HG02840 (cell line): ENCODE results near the gene CALM1.

Source experiments
- ATAC-seq: cut with Tn5 transposase; IDR thresholded peaks from one replicate; pipeline ENCODE4 v1.9.1; 2021; ENCODE audit warnings: mild to moderate bottlenecking, moderate library complexity, moderate number of reproducible peaks; ENCODE audit not compliant: unreplicated experiment, low FRiP score

CALM1 gene

DNA sequence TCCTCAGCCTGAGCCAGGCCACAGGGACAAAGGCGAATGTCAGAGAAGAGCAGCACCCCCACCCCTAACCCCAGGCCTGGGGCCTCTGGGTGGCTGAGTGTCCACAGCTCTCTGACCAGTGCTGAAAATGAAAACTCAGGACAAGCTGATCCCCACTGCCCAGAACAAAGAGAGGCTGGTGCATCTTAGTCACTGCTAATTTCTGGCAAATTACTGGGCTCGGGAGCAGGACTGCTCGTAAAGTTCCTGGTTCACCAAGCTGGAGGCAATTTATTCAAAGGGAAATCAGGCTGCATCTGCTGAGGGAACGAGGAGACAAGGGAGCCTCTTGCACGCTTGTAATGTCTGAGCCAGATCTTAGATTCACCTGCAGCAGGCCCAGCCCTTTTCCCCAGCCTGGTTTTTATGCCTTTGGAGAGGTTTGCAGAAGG is 43.2 kb downstream of the CALM1 start:
- no peak for ATAC-seq

DNA sequence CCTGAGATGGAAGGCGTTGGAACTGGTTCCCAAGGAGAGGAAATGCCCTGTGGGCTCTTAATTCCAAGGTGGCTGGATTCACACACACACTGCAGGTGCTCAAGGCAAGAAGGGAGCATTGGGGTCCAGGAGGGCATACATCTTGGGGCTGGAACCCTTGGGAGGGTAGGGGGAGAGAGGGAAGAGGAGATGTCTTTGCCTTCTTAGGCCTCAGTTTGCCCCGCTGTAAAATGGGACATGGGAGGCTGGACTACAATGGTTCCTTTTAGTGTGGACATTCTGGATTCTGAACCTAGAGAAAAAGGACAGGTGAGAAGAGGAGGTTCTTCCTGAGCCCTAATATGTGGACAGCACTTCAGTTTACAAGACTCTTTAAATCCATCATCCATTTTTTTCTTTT is 43.8 kb downstream of the CALM1 start:
- no peak for ATAC-seq

DNA sequence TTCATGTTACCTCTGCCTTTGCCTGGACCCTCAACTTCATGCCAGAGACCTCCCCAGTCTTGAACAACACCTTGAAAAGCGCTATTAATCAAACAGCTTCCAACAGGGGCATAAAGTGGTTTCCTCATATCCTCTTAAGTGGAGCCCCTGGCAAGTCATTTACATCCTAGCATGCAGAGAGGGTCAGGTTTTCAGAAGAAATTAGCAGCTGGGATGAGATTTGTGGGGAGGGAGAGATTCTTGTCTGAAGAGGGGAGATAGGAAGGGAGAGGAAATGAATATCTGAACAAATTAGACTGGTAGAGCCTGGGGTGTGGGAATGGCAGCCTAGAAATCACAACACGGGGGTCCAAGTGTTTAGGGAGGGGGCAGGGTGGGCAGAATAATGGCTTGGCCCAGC is 45.6 kb downstream of the CALM1 start:
- no peak for ATAC-seq

DNA sequence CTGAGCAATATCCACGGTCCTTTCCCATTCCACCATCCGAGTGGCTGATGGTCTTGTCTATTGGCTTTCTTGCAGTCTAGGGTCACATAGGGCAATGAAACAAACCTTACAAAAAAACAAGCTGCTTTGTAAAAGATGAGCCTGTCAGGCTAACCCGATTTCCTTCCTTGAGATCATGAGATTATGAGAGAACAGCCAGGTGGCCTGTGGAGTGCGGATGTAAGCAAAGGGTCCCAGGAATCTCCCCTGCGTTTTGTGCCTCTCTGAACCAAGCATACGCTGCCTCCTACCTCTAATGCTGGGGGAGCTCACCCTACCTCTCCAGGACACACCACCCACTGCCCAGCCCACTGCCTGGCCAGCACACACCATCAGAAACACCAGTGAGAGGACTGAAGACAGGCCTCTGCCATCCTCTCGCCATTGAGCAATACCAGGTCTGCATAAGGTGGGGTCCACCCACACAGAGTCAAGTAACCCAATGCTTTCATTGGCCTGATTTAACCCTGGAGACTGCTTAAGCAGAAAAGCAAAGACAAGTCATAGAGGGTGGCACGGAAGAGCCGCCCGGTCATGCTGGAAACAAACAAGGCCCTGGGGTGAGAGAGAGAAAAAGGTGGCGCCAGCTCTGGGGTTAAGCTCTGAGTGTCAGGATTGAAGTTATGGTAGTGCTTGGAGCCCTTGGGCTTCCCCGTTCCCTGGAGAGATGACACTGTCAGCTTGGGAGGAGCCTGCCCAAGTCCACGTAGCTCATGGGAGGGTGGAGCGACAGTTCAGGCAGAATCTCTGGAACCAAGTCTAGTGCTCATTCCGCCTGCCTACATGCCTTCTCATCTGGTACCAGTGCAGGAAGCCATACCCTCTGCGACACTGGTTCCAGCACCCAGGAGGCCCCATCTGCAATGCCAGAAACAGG is 46.6 kb downstream of the CALM1 start:
- no peak for ATAC-seq

DNA sequence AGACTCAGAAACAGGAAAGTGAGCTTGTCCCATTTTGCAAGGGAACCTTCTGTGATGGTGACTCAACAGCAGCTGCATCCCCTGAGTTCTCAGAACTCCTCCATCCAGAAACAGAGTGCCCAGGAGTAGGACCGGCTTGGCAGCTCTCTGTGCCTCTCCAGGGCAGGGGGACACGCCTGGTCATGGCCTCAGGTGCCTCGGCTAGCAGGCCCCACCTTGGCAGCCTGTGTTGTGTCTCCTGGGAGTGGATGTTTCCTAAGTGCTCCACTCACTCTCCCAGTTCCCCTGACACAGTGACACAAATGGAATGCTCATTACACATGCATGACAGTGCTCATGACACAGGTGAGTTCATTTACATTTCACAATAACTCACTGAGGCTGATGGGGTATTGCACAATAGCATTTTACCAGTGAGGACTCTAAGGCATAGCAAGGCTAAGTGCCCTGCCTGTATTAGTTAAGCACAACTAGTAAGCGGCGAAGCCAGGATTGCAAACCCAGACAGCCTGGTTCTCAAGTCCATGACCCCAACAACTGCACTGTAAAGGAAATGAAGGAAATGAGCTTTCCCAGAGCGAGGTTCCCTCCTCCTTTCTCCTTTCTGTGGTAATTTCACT is 47.4 kb downstream of the CALM1 start:
- no peak for ATAC-seq

DNA sequence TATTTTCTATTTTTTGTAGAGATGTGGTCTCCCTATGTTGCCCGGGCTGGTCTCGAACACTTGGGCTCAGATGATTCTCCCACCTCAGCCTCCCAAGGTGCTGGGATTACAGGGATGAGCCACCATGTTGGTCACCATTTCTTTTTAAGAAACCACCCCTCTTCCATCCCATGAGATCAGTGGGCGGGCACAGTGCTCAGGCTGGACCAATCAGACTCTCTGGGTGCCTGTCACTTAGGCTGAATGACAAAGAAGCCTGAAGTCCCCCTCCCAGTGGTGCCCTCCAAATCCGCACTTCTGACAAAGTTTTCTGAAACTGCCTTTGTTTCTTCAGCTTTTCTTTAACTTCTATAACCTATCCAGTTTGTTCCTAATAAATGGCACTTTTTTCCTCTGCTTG is 48.2 kb downstream of the CALM1 start:
- no peak for ATAC-seq

DNA sequence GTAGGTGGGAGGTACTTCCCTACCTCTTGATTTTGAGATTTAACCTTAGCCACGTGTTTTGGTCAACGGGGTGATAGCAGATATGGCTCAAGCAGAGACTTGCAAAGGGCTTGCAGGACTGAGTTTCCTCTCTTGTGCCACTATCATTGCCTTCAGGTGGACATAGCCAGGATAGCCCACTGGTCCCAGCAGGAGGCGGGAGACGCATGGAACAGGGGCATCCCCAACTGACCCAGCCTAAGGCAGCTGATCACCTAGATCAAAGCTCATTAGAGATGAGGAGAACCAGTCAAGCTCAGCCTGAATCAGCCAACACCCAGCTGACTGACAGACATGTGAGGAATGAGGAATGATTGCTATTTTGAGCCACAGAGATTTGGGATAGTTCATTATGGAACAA is 49.6 kb downstream of the CALM1 start:
- no peak for ATAC-seq

DNA sequence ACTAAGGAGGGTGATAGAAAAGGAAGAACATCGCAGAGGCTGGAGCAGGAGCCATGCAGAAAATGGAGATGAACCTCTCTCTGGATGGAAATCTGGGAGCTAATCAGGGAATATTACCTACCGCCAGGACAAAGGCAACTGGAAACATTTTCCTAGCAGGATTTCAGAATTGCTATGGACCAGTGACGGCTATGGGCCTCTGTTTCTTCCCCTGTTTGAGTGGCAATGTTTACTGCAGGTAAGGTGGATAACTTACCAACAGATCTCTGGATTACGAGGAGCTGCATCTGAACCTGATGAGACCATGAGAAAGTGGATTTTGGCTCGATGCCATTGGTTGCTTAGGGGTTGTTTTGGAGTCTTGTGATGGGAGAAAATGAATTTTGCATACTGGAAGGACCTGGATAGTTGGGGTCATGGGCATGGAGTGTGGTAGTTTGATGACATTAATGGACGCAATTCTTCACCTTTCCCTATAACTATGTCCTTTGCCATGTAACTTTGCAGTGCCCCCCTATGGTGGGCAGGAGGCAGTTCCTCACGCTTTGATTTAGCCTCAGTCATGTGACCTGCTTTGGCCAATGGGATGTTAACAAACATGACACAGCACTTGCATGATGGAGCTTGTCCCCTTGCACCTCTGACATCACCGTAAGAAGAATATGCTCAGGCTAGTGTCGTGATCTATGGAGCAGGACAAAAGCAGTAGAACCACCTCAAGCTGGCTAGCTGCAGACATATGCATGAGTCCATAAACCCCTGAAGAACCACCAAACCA is 51.1 kb downstream of the CALM1 start:
- ATAC-seq, result no peak

DNA sequence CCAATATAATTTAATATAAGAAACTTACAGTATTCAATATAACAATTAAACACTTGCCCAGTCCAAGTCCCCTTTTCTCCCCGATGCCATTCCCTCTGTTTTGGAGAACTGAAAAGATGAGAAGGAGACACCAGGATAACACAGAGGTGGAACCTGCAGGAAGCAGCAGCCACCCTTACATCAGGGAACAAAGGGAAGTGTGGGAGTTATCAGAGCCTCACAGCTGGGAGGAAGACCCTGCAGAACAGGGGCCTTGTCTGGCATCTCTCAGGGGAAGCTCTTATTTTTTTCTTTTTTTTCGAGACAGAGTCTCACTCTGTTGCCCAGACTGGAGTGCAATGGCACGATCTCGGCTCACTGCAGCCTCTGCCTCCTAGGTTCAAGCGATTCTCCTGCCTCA is 52.6 kb downstream of the CALM1 start:
- ATAC-seq, result no peak

DNA sequence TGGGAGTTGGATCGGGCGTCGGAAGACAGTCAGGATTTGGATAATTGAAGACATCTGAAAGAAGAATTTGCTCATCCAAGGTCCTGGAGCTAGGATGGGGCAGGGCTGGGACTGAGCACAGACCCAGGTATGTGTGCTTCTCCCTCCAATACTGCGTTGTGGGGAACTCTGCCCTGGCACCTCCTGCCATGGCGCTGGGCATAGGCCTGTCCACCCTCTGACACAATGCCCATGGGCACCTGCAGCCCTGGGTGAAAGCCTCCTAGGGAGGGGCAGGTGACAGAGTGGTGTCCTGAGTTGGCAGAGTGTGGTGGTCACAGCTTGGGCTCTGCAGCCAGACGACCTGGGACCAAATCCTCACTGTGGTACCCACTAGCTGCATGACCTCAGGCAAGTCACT is 53.3 kb downstream of the CALM1 start:
- ATAC-seq, result no peak

DNA sequence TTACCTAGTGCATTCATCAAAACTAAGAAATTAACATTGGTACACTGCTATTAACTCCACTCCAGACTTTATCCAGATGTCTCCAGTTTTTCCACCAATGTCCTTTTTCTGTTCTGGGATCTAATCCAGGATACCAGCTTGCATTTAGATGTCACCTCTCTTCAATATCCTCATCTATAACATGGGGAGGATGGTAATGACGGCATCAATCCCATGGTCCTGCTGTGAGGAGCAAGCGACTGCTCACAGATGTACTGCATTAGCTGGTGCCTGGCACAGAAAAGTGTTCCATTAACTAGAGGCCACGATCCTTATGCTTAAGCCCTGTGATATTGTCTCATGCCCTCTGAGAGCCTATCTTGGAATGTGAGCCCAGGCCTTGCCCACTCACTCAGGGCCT is 53.8 kb downstream of the CALM1 start:
- no peak for ATAC-seq

DNA sequence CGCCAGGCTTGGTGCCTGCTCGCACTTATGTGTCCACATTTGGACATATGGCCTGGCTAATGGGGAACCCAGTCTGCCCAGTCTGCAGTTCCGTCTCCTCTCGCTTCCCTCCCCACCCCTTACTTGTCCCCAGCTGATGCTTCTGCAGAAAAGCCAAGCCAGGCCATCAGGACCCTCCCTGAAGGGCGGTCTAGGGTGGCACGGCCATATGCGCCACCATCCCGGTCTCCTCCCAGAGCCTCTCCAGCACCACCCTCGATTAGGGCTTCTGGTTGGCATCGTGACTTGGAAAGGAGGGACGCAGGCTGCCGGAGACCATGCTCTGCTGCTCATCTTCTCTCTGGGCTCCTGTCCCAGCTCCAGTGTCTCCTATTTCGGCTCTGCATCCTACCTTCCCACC is 54.6 kb downstream of the CALM1 start:
- no peak for ATAC-seq

DNA sequence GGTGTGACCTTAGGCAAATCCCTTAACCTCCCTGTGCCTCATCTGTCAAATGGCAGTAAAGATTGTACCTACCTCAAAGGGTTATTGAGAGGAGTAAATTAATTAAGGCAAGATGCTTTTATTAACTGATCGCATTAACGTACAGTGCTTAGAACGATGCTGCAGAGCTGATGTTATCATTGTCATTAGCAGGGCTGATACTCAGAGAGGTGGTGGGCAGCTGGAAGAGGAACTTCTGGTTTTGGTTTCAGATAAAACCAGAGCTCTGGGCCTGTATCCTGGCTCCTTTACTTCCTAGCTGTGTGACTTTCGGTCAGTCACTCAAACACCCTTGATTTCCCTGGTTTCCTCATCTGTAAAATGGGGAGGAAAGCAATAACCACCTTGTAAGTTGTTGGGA is 55.1 kb downstream of the CALM1 start:
- ATAC-seq, result no peak

DNA sequence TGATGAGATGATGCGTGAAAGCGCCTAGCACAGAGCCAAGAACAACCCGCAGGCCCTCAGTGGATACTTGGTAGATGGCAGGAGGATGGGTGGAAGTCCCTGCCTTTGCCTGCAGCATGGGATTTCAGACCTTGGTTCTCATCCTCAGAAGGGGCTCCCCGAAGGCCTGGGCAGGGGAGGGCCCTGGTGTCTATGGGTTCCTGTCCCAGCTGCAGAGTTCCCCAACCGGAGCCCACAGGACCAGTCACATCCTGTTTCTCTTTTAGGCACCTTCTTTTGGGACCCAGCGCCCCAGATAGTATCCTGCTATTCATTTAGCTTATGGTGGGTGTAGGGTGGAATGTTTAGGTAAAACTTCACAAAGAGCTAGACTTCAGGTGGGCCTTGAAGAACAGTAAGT is 55.5 kb downstream of the CALM1 start:
- ATAC-seq, result no peak

DNA sequence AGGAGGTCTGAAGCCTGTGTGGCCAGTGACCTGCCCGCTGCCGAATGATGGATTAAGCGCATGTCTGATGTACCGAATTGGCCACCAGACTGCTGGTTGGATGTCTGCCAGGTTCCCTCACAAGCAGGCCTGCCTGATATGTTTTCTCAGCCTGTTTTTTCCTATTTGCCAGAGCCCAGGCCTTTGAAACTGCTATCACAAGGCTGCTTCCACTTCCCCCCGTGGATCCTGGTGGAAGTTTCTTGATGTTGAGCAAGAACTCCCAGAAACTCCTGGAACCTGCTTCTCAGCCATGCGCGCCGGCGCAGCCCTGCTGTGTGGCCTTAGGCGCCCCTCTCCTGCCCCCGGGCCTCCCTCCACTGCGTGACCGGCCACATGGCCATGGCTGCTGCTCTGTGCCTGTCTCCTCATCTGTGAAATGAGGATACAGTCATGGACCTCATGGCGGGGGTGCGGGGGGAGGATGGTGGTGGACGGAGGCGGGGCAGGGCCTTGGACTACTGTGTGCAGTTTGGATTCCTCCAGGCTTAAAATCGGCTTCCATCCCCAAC is 56.6 kb downstream of the CALM1 start:
- ATAC-seq, result no peak

DNA sequence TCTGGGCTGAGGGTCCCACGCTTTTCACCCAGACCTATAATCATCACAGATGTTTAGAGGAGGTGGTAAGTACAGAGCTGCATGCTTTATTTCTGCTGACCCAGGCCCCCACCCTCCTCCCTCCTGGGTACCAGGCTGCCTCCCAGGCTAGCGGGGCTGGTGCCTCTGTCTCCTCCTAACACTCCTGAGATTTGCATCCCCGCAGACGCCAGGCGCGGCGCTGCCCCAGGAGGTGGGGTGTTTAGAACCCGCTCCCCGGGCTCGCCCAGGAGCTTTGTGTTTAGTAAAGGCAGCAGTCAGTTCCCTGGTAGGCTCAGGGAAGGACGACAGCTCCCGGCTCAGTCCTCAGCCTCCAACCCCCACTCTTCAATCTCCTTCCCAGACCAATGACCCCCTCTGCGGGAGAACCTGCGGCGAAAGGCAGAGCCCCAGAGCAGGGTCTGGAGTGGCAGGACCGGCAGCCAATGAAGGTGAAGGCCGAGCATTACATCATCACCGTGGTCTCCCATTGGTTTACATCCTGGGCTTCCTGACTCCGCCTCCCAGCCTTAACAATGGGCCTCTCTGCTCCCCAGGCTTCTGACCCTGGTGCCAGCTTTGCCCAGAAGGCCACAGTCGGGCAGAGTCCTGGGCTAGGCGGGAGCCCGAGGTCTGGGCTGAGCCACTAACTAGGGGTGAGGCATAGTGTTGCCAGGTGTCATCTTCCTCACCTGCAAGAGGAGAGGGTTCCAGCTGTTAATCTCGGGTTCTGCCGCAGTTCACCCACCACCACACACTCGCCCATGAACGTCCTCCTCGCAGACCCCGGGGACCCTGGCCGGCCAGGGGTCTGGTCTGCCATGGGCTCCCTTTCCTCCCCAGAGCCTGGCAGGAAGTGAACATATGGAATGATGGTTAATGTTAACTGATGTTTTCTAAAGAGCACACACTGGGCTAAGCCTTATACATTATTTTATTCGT is 57.5 kb downstream of the CALM1 start:
- no peak for ATAC-seq

DNA sequence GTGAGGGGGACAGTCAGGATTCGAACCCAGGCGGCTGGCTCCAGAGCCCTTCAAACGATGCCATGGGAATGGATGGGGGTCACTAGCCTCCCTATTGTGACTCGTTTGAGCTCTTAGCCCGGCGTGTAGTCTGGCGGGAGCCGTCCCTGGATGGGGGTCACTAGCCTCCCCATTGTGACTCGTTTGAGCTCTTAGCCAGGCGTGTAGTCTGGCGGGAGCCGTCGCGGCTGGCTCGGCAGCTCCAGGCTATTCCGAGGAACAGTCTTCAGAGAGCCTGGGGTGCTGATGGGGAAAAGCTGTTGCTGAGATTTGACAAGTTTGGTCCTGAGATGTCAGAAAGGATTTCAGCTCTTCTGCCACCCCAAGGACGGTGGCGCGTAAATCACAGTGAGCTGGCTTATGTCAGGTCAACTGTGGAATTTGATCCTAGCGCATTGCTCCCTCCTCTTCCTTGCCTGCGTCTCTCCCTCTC is 58.3 kb downstream of the CALM1 start:
- ATAC-seq, result no peak

DNA sequence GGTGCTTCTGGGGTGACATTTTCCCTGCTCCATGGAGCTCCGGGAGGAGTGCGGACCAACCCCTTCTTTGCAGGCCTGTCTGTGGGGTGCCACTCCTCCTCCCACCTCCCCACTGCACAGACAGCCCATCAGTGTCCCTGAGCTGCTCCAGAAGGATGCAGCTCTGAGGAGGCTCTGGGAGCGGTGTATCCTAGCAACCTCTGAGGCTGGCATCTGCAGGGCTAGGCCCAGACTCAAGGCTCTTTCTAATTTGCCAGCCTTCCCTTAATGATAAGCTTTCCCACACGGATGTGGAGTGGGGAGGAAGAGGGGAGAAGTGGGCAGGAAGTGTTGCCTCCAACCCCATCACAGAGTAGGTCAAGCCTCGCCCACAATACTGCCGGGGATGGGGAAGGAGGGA is 59.7 kb downstream of the CALM1 start:
- no peak for ATAC-seq

DNA sequence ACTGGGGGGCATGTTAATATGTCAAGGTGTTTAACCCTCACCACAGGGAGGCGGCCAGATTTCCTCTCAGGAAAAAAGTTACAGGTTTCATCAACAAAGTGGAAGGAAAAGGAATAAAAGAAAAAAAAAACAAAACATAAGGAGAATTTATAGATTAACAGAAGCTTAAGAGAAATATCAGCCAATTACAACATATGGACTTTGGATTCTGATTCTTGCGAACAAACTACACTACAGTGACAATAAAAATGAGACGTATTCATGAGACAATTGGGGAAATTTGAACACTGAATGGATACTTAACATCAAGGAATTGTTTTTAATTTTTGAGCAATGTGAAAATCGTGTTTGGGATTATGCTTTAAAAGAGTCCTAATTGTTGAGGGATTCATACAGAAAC is 60.4 kb downstream of the CALM1 start:
- no peak for ATAC-seq
